Measurements from ENCODE around the gene TOM1L1.

The TOM1L1 gene

DNA sequence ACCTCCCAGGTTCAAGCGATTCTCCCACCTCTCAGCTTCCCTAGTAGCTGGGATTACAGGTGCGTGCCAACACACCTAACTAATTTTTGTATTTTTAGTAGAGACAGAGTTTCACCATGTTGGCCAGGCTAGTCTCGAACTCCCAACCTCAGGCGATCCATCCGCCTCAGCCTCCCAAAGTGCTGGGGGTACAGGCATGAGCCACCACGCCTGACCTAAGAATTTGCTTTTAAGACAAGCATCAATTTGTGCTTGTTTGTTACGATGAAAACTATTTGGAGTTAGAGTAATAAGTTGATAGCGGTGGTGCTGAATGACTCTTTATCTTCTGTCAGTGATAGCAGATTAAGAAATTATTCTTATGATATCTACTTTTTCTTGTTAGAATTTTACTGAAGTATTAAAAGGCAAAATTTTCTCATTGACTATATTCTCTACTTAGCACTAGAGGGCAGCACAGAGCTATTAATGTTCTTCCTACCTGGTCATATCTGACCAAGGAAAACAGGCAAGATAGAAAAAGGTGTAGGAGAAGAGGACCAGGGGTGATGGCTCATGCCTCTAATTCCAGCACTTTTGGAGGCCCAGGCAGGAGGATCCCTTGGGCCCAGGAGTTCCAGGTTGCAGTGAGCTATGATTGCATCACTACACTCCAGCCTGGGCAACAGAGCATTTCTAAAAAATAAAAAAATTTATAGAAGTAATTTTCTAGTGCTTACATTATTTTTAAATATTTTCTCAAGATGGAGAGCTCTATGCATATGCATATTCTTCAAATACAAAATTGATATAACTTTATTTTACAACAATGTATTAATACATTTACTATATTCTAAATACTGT lies 92.4 kb downstream of the TOM1L1 start:
- no peak for DNase-seq (ENCODE audit: low spot score)

DNA sequence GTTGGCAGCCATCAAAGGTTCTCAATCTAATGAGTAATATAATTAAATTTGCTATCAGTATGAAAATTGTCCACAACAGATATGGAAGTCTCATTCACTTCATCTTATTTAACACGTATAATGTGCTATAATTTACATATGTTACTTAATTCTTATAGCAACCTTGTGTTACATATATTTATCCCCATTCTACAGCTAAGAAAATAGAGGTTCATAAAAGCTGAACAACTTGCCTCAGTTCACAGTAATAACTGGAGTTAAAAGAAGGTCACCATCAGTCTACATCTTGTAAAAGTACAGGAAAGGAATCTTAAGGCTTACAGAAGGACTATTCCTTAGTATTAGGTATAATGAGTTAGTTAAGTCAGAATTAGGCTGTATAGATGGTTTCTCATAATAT lies 95.8 kb downstream of the TOM1L1 start:
- DNase-seq (ENCODE audit: low spot score): no peak

DNA sequence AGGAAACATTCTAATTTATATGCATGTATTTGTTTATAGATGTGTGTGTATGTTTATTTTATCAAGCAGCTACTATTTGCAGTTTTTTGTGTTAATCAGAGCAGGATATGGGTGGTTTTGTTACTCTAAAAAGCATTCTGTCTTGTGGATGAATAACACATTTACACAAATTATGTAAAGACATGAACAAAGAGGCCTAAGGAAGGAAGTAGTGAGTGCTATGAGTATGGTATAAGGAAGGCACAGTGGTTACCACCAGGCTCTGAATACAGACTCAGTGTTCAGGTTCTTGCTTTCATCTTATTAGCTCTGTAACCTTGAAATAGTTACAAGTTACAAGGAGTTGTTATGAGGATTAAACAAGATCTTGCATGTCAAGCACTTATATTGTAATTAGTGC lies 101.8 kb downstream of the TOM1L1 start:
- DNase-seq (ENCODE audit: low spot score): no peak

- no peak for DNase-seq (ENCODE audit: low spot score)
Measured at GRCh38 chr17:55004484-55004883, 103.8 kb downstream of the TOM1L1 start.

GRCh38 chr17:55005520-55005919 lies 104.9 kb downstream of the TOM1L1 start:
- DNase-seq (ENCODE audit: low spot score): no peak
